Esophagus (tissue), 2 donors: Measurements from ENCODE around the gene OR9G4. TPM values are rescaled to one million over a fixed set of nuclear protein-coding genes. Genes with fewer than 3 reads are reported as not detected.

Experiments
- H3K27ac ChIP-seq, 2 donors: one replicate each; pipeline ENCODE4 v1.5.1; 2013; ENCODE audit warnings: low read depth in 2 of 2, mild to moderate bottlenecking in 2 of 2, inconsistent platforms in 1 of 2, low read length in 1 of 2, moderate library complexity in 1 of 2
- H3K27me3 ChIP-seq, 2 donors: one replicate each; pipeline ENCODE4 v1.6.1; 2013; ENCODE audit warnings: low read length in 2 of 2, control low read depth in 1 of 2, mild to moderate bottlenecking in 1 of 2; ENCODE audit not compliant: insufficient read depth in 2 of 2, control insufficient read depth in 1 of 2
- H3K36me3 ChIP-seq, 2 donors: one replicate each; pipeline ENCODE4 v1.6.1; 2013; ENCODE audit warnings: low read length in 1 of 2; ENCODE audit not compliant: control insufficient read depth in 2 of 2, insufficient read depth in 2 of 2
- H3K4me1 ChIP-seq, 2 donors: one replicate each; pipeline ENCODE4 v1.6.1; 2013; ENCODE audit warnings: low read length in 1 of 2; ENCODE audit not compliant: control insufficient read depth in 2 of 2, insufficient read depth in 2 of 2
- H3K4me3 ChIP-seq, 2 donors: one replicate each; pipeline ENCODE4 v1.5.1; 2013; ENCODE audit warnings: low read length in 2 of 2, mild to moderate bottlenecking in 2 of 2, low read depth in 1 of 2, moderate library complexity in 1 of 2
- H3K9me3 ChIP-seq, 2 donors: one replicate each; pipeline ENCODE4 v1.6.1; 2013; ENCODE audit warnings: mild to moderate bottlenecking in 2 of 2, low read depth in 1 of 2, low read length in 1 of 2, moderate library complexity in 1 of 2; ENCODE audit not compliant: control insufficient read depth in 2 of 2, insufficient read depth in 1 of 2
- WGBS, 2 donors: extraction: QIAGEN DNeasy Blood & Tissue Kit; methylation state at CpG; one replicate each; pipeline ENCODE4 v1.1.7; 2013; 5-methylcytosine and 5-hydroxymethylcytosine counted together
- polyA plus RNA-seq, 2 donors: library from polyadenylated mRNA; stranded (reverse); fragments of 200-250 nt; gene quantifications; one replicate each; pipeline ENCODE4 v1.2.3, GENCODE V29; 2013
- donor health status: healthy with polysubstance abuse.
- donor health status: Bipolar disorder and iron deficiency.

The OR9G4 gene
- not detected for polyA plus RNA-seq

GRCh38 chr11:56748597-56748996 is at the start of gene OR9G4:
Gene OR9G4 (minus strand): TSS chr11:56748697. CDS start chr11:56743766, 4,931 bp downstream.
- WGBS, 2 donors, result 63 to 67% methylated on average over 1 of the region's 1 CpG
- Histone ChIP-seq H3K4me3 (no peak within 1 kb of the TSS), H3K4me1 (no peaks in the 10 kb centered on the region), H3K9me3 (no peaks in the 10 kb centered on the region), H3K36me3 (no peaks in the 10 kb centered on the region), H3K27me3 (no peaks in the 10 kb centered on the region), H3K27ac (no peak within 1 kb of the TSS)

GRCh38 chr11:56783448-56784041 is 35.0 kb upstream of the OR9G4 start:
- Histone ChIP-seq H3K9me3 (no peaks in the 10 kb centered on the region), H3K27ac (no peak overlapping the region), H3K36me3 (no peaks in the 10 kb centered on the region), H3K4me3 (no peak overlapping the region), H3K27me3 (no peaks in the 10 kb centered on the region), H3K4me1 (no peaks in the 10 kb centered on the region)
- WGBS, 2 donors, result 5 to 11% methylated on average over 6 of the region's 6 CpGs

- H3K36me3 ChIP-seq, result no peaks in the 10 kb centered on the region
- H3K9me3 ChIP-seq, result no peaks in the 10 kb centered on the region
- WGBS, 2 donors, result 83 to 85% methylated on average over 10 of the region's 10 CpGs
- H3K4me1 ChIP-seq, result no peaks in the 10 kb centered on the region
- H3K27ac ChIP-seq, result no peak overlapping the region
- H3K27me3 ChIP-seq, result no peaks in the 10 kb centered on the region
- H3K4me3 ChIP-seq, result no peak overlapping the region
Observed at GRCh38 chr11:56782167-56782847, 33.8 kb upstream of the OR9G4 start.

- Histone ChIP-seq H3K4me1 (no peaks in the 10 kb centered on the region), H3K27ac (no peak overlapping the region), H3K36me3 (no peaks in the 10 kb centered on the region), H3K9me3 (no peaks in the 10 kb centered on the region), H3K27me3 (no peaks in the 10 kb centered on the region), H3K4me3 (no peak overlapping the region)
Observed at GRCh38 chr11:56776809-56777208, 28.3 kb upstream of the OR9G4 start.

- H3K4me1 ChIP-seq, result no peaks in the 10 kb centered on the region
- no peaks in the 10 kb centered on the region for H3K36me3 ChIP-seq
- no peak overlapping the region for H3K4me3 ChIP-seq
- 79 to 81% methylated on average over 4 of the region's 4 CpGs for WGBS, 2 donors
- no peak overlapping the region for H3K27ac ChIP-seq
- no peaks in the 10 kb centered on the region for H3K9me3 ChIP-seq
- H3K27me3 ChIP-seq, result no peaks in the 10 kb centered on the region
Observed at GRCh38 chr11:56764976-56765375, 16.5 kb upstream of the OR9G4 start.

GRCh38 chr11:56751480-56751879 is 3.0 kb upstream of the OR9G4 start:
- Histone ChIP-seq H3K4me1 (no peaks in the 10 kb centered on the region), H3K27ac (no peak overlapping the region), H3K9me3 (no peaks in the 10 kb centered on the region), H3K27me3 (no peaks in the 10 kb centered on the region), H3K4me3 (no peak overlapping the region), H3K36me3 (no peaks in the 10 kb centered on the region)
- WGBS, 2 donors, result 80 to 86% methylated on average over 5 of the region's 5 CpGs

- Histone ChIP-seq H3K36me3 (no peaks in the 10 kb centered on the region), H3K27ac (no peak overlapping the region), H3K9me3 (no peaks in the 10 kb centered on the region), H3K27me3 (no peaks in the 10 kb centered on the region), H3K4me1 (no peaks in the 10 kb centered on the region), H3K4me3 (no peak overlapping the region)
- WGBS, 2 donors, result 92 to 93% methylated on average over 5 of the region's 5 CpGs
Observed at GRCh38 chr11:56750190-56750589, 1.7 kb upstream of the OR9G4 start.

- no peaks in the 10 kb centered on the region for H3K27me3 ChIP-seq
- no peaks in the 10 kb centered on the region for H3K9me3 ChIP-seq
- no peak overlapping the region for H3K27ac ChIP-seq
- H3K4me3 ChIP-seq, result no peak overlapping the region
- H3K36me3 ChIP-seq, result no peaks in the 10 kb centered on the region
- 74 to 78% methylated on average over 4 of the region's 4 CpGs for WGBS, 2 donors
- no peaks in the 10 kb centered on the region for H3K4me1 ChIP-seq
Observed at GRCh38 chr11:56740886-56741285, 7.6 kb downstream of the OR9G4 start.

- no peaks in the 10 kb centered on the region for H3K36me3 ChIP-seq
- H3K27ac ChIP-seq, result no peak overlapping the region
- H3K4me3 ChIP-seq, result no peak overlapping the region
- no peaks in the 10 kb centered on the region for H3K27me3 ChIP-seq
- WGBS, 2 donors, result 80 to 87% methylated on average over 3 of the region's 3 CpGs
- H3K9me3 ChIP-seq, result no peaks in the 10 kb centered on the region
- no peaks in the 10 kb centered on the region for H3K4me1 ChIP-seq
Observed at GRCh38 chr11:56740107-56740506, 8.4 kb downstream of the OR9G4 start.

- no peaks in the 10 kb centered on the region for H3K4me1 ChIP-seq
- H3K9me3 ChIP-seq, result no peaks in the 10 kb centered on the region
- WGBS, 2 donors, result 68% methylated on average over 4 of the region's 4 CpGs
- H3K27ac ChIP-seq, result no peak overlapping the region
- H3K27me3 ChIP-seq, result no peaks in the 10 kb centered on the region
- H3K4me3 ChIP-seq, result no peak overlapping the region
- no peaks in the 10 kb centered on the region for H3K36me3 ChIP-seq
Observed at GRCh38 chr11:56720513-56720912, 28.0 kb downstream of the OR9G4 start.
